Loucy (cell line): Measurements from ENCODE around the gene SCRN2.

ENCODE experiments used
- EZH2phosphoT487 ChIP-seq: fragments of 200-600 bp; IDR thresholded peaks from 2 replicates; pipeline ENCODE4 v1.6.1; 2018; ENCODE audit warnings: antibody characterized with exemption, mild to moderate bottlenecking, moderate library complexity, borderline replicate concordance
- TF ChIP-seq, protein P1 (sequence below): fragments of 200-600 bp; sonication (generic); conservative IDR thresholded peaks from 2 replicates; pipeline ENCODE4 v1.5.1; 2014; ENCODE audit warnings: mild to moderate bottlenecking, antibody characterized with exemption, low read length

DNA sequence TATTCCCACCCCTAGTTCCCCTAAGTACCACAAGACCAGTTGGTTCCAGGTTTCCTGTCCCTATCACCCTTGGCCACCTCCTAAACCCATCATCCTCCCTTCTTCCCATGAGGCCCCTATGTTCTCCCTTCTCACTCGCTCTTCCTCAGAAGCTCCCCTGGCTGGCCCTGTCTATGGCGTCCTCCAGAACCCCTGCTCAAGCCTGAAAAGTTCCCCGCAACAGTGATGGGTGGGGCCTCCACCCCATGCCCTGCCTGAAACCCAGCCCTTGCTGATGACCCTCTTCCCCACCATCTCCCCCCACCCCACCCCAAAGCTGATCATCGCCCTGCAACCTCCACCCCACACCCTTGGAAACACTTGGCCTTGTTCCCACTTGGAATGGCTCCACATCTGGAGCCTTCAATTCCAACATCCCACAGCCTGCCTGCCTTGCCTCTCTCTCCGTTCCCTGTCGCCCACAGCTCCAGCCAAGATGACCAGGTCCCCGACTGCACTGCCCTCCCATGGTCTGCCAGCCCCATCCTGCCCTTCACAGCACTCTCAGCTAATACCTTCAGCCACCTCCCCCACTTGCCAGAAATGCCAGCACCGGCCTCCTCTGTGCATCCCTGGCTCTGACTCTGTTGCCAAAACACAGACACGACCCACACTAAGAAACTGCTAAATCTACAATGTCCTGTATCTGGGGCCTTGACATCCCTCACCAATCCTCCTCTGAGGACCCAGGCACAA, 30.0 kb downstream of the SCRN2 start:
- TF ChIP-seq, protein P1, sequence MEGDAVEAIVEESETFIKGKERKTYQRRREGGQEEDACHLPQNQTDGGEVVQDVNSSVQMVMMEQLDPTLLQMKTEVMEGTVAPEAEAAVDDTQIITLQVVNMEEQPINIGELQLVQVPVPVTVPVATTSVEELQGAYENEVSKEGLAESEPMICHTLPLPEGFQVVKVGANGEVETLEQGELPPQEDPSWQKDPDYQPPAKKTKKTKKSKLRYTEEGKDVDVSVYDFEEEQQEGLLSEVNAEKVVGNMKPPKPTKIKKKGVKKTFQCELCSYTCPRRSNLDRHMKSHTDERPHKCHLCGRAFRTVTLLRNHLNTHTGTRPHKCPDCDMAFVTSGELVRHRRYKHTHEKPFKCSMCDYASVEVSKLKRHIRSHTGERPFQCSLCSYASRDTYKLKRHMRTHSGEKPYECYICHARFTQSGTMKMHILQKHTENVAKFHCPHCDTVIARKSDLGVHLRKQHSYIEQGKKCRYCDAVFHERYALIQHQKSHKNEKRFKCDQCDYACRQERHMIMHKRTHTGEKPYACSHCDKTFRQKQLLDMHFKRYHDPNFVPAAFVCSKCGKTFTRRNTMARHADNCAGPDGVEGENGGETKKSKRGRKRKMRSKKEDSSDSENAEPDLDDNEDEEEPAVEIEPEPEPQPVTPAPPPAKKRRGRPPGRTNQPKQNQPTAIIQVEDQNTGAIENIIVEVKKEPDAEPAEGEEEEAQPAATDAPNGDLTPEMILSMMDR: no peak
- no peak for TF ChIP-seq EZH2phosphoT487
